ENCODE data around the gene CAPN2.
"Not testable (repeated sequence)": the region's sequence is repeated elsewhere in the genome, so short reads cannot be mapped to it uniquely, and the experiment has no call there.

Gene CAPN2

GRCh38 chr1:223717695-223718363 is 5.5 kb downstream of the CAPN2 start:
- DNase-seq, result no peak

DNA sequence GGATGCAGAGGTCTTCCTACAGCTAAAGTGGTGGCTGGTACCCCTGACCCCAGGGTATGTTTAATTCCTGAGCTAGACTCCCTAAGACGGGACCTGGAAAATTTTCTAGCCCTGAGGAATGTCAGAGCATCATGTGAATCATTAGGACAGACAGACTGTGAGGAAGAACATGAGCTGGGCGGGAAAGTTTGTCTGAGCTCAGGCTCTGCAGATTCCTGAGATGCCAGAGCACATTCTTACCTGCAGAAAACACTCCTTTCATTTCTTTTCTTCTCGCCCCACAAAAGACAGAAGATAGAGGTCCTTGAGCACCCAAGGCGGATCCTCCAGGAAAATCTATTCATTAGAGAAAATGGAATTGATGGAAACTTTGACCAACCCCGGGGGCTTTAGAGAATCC is 6.5 kb downstream of the CAPN2 start:
- DNase-seq, result peak; percentile 63

DNA sequence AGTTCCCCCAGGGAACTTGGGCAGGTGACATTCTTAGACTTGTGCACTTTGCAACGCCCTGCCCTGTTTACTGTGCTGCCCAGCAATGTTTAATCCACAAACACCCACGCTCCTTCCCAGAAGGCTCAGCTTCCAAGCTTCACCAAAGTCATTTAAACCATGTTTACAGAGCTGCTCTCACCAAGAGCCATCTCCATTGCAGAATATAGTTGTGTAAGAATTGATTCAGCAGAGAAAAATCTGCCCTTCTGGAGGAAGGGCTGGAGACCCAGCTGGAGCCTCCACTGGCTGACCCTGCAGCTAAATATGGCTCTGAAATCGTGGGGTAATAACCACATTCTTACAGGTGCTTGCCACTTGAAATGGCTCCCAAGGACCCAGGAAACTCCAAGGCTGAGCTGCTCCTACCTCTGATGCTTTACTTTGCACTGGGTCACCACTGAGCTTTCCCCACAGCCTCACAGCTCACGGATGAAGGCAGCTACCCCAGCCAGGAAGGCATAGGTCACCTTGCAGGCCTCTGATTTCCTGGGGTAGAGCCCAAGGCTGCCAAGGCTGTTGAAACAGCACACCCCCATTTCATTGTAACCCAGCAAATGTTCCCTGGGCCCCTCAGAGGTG is 8.7 kb downstream of the CAPN2 start:
- peak; percentile 79 for DNase-seq

DNA sequence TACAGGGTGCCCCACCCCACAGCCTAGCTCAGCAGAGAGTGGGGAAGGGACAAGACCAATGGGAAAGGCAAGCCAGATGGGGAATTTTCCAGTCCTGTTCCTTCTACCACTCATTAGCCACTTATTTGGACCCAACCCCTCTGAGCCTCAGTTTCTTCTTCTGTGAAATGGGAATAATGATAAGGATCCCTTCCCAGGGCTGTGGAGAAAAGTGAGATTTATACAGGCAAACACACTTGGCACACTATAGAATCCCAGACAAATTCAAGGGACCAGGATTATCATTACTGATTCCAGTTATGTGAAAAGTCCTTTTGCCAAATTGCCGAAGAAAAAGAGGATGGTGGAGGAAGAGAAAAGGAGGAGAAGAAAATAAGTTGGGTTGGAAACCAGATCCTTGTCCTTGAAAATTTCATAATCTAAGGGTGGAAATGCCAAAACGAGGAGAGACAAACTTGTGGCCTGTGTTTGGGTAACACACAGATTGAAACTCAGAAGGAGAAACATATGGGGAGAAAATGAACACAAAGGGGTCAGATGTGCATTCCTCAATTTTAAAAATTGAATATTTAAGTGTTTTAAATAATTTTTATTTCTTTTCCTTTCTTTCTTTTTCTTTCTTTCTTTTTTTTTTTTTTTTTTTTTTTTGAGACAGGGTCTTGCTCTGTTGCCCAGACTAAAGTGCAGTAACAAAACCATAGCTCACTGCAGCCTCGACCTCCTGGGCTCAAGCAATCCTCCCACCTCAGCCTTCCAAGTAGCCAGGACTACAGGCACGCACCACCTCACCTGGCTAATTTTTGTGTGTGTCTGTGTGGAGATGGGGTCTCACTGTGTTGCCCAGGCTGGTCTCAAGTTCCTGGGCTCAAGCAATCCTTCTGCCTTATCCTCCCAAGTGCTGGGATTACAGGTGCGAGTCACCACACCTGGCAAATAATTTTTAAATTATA is 9.6 kb downstream of the CAPN2 start:
- DNase-seq, result no peak

DNA sequence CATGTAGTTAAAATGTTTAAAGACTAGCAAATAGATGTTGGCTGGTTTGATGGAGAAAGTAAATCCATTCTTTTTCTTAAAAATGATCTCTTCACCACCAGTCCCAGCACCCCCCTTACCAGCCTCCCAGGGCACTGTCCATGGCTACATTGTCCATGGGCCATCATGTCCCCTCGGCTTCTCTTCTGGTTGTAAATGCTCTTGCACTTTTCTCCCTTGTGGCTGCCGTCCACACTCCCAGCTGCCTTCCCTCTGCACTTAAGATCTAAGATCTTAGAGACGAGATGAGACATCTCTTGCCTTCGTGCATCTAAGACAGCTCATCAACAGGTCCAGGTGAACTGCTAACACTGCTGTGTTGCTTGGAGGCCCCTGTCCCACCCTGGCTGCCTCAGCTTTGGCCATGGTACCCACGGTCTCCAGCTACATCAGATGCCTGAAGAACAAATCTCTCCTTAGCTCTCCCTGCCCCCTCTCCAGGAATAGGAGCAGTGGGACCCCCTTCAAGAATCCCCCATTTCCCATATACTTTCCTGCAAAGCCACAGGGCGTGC is 11.1 kb downstream of the CAPN2 start:
- no peak for DNase-seq

DNA sequence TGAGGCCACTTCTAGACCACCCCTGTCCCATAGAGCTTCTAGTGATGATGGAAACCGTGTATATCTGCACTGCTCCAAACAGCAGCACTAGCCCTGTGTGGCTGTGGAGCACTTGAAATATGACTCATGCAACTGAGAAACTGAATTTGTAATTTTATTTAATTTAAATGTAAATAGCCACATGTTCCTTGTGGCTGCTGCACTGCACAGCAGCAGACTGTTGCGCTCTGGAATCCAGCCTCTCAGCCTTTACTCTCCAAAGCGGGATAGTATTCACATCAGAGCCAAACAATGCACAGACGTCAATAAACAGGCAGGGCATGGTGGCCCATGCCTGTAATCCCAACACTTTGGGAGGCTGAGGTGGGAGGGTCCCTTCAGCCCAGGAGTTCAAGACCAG is 12.0 kb downstream of the CAPN2 start:
- no peak for DNase-seq

- no peak for DNase-seq
These were observed 13.2 kb downstream of the CAPN2 start for GRCh38 chr1:223725578-223725977.

GRCh38 chr1:223726380-223727001 is 14.2 kb downstream of the CAPN2 start:
- peak; percentile 97 for DNase-seq

DNA sequence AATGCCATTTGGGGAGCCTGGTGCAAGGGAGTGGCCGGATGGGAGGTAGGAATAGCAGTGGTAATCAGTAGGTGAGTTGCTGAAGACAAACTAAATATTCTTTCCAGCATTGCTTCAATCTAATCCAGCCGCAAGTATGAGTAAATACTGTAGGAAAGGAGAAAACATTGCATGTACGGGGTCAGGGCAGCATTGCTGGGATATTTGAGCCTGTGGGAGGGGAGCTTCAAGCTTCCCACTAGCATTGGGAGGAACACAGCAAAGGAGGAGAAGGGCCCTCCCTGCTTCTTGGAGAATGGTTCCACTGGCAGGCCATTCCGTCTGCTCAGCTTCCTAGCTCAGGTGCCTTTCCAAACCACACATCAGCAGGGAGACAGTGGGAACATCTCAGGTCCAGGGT is 15.2 kb downstream of the CAPN2 start:
- DNase-seq, result no peak

DNA sequence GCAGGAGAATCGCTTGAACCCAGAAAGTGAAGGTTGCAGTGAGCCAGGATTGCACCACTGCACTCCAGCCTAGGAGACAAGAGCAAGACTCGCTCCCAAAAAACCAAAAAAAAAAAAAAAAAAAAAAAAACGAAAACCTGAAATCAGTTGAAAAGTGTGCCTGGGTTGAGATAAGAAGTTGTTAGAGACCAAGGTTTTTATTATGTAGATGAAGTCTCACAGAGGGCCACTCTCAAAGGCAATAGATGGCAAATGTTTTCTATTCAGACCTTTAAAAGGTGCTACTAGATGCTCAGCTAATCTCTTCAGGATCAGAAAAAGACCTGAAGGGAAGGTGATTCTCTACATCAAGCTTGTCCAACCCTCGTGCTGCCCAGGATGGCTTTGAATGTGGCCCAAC is 17.6 kb downstream of the CAPN2 start:
- no peak for DNase-seq

- DNase-seq, result no peak
These were observed 18.3 kb downstream of the CAPN2 start for GRCh38 chr1:223730479-223731132.

- DNase-seq, result peak; percentile 73
These were observed 18.9 kb downstream of the CAPN2 start for GRCh38 chr1:223731133-223731770.

GRCh38 chr1:223732993-223733798 is 20.9 kb downstream of the CAPN2 start:
- DNase-seq, result peak; percentile 65

DNA sequence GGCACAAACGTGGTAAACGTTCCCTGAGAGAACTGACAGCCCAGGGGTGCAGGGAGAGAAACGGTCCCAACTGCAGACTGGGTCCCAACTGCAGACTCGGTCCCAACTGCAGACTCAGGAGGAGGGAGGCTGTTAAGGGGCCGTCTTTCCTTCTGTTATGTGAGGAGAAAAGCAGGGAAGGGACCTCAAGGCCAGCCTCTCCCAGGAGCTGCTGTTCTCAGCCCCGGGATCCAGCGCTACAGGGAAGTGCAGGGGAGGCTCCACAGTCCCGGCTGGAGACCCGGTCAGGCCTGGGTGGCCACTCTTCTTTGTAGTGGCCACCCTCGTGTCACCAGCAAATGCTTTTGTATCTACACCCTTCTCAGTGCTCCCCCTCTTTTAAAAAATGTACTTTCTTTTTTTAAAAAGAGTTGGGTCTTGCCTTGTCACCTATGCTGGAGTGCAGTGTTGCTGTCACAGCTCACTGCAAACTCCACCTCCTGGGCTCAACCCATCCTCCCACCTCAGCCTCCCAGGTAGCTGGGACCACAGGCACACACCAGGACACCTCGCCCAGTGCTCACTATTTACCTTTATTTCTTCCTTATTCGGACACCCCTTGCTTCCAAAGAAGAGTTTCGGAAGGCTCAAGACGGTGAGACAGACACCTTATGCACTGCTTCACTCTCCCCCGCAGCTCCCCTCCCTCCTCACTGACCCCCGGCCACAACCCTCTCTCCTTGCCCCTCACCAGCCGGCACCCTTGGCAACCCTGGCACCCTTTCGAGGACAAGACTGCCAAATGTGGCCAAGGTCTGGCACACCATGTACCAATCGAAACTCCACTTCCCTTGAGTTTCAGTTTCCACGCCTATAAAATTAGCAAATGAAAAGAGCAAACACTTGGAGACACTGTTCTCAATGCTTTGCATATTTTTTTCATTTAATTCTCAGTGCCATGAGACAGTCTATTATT is 21.8 kb downstream of the CAPN2 start:
- no peak for DNase-seq

DNA sequence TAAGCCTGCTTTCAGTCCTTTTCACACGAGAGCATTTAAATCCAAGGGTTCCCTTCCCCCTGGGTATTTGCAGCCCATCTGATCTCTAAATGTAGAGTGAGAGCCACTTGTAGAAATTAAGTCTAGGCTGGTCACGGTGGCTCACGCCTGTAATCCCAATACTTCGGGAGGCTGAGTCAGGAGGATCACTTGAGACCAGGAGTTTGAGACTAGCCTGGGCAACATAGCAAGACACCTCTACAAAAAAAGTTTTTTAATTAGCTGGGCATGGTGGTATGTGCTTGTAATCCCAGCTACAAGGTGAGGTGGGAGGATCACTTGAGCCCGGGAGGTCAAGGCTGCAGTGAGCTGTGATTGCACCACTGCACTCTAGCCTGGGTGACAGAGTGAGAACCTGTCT is 24.3 kb downstream of the CAPN2 start:
- DNase-seq, result not testable (repeated sequence)

DNA sequence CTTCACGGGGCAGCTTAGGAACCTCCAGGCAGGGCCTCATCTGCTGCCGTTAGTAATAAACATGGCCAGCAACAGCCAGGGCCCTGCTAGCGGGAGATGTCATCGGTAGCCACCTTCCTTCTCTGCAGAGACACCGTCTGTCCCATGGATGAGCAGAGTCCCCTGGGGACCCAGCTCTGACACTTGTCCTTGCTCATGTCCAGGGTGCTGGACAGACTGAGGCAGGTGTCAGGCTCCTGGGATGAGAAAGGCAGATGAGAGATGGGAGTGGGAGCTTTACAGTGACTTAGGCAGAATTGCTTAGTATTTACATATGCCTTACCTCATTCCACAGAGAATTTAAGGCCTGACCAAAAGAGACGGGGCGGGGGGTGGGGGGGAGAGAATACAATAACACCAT is 25.0 kb downstream of the CAPN2 start:
- no peak for DNase-seq

DNA sequence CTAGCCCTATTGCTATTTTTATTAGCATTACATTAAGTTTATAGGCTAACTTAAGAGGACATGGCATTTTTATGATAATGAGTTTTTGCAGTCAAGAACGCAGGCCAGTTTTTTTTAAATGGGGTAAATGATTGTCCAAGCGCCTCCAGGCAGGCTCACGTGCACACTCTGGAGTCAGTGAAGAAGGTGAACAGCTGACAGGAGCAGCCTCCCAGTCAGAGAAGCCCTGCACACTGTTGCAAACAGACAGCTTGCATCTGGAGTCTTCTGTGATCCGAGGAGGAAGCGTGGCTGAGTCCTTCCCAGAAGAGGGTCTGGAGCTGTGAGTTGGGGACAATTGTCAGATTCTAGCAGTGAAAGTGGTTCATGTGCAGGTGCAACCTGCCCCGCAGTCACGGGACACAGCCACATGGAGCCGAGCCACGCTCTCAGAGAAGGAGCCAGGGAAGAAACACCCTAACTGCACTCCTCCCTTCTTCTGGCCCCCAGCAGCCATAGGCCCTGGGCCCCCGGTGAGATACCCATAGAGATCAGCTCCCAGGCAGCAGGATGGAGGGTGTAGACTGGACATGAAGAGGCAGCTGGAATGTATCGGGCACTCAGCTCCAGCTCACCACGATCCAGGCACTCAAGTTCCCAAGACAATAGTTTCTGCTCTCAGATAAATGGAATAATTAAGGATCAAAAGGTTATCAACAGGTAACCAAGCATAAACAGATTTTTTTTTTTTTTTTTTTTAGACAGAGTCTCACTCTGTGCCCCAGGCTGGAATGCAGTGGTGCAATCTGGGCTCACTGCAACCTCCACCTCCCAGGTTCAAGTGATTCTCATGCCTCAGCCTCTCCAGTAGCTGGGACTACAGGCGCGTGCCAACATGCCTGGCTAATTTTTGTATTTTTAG is 26.4 kb downstream of the CAPN2 start:
- no peak for DNase-seq

GRCh38 chr1:223739366-223740037 is 27.2 kb downstream of the CAPN2 start:
- no peak for DNase-seq
